Measurements from ENCODE around the gene VCAM1. TPM values are rescaled to one million over a fixed set of nuclear protein-coding genes. Genes with fewer than 3 reads are reported as not detected.
"Not testable (repeated sequence)": the region's sequence is repeated elsewhere in the genome, so short reads cannot be mapped to it uniquely, and the experiment has no call there.

Gene VCAM1
- polyA plus RNA-seq, 1 donor from 2014 or later: not detected

DNA sequence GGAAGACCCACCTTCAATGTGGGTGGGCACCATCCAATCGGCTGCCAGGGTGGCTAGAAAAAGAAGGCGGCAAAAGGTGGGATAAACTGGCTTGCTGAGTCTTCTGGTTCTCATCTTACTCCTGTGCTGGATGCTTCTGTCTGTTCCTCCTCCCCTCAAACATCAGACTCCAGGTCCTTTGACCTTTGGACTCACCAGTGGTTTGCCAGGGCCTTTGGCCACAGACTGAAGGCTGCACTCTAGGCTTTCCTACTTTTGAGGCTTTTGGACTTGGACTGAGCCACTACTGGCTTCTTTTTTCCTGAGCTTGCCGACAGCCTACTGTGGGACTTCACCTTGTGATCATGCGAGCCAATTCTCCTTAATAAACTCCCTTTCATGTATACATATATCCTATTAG, 55.9 kb downstream of the VCAM1 start:
- H3K4me1 Mint-ChIP-seq: peaks cover 0 to 3% (median 1%) of the 10 kb centered on the region in 3 donors
- H3K4me3 Mint-ChIP-seq: no peak overlapping the region
- H3K9me3 Mint-ChIP-seq: peaks cover 0 to 6% (median 1%) of the 10 kb centered on the region in 3 donors
- no peaks in the 10 kb centered on the region for H3K36me3 Mint-ChIP-seq
- no peak overlapping the region for H3K27ac Mint-ChIP-seq
- peaks cover 2% of the 10 kb centered on the region for H3K27me3 Mint-ChIP-seq

DNA sequence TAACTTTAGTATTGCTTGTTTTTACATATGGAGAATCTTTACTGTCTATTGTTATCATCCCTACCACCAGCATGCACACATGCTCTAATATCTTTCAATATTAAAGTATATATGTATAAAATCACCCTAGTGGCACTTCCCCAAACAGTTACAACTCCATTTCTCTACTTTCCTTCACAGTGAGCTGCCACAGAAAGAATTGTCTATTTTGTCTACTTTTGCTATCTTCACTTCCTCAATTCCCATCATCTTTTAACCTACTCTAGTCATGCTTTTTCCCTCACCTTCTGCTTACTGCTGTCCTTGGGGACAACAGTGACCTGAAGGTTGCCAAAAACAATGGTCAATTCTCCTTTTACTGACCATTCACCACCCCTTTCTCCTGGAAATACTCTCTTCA, 59.2 kb downstream of the VCAM1 start:
- H3K36me3 Mint-ChIP-seq: no peaks in the 10 kb centered on the region
- peaks cover 4 to 14% (median 12%) of the 10 kb centered on the region in 3 donors for H3K9me3 Mint-ChIP-seq
- H3K27ac Mint-ChIP-seq: no peak overlapping the region
- no peak overlapping the region for H3K4me3 Mint-ChIP-seq
- H3K27me3 Mint-ChIP-seq: peaks cover 2% of the 10 kb centered on the region
- H3K4me1 Mint-ChIP-seq: peaks cover 0 to 3% (median 0%) of the 10 kb centered on the region in 3 donors

DNA sequence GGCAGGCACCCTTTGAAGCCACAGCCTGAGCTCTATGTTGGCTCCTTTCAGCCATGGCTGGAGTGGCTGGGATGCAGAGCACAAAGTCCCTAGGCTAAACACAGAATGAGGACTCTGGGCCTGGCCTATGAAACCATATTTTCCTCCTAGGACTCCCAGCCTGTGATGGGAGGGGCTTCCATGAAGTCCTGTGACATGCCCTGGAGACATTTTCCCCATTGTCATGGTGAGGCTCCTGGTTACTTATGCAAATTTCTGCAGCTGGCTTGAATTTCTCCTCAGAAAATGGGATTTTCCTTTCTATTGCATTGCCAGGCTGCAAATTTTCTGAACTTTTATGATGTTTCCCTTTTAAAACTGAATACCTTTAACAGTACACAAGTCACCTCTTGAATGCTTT, 61.3 kb downstream of the VCAM1 start:
- peaks cover 2% of the 10 kb centered on the region for H3K27me3 Mint-ChIP-seq
- no peak overlapping the region for H3K27ac Mint-ChIP-seq
- H3K9me3 Mint-ChIP-seq: peaks cover 4 to 14% (median 12%) of the 10 kb centered on the region in 3 donors
- H3K36me3 Mint-ChIP-seq: no peaks in the 10 kb centered on the region
- H3K4me1 Mint-ChIP-seq: peaks cover 0 to 7% (median 0%) of the 10 kb centered on the region in 3 donors
- H3K4me3 Mint-ChIP-seq: no peak overlapping the region

DNA sequence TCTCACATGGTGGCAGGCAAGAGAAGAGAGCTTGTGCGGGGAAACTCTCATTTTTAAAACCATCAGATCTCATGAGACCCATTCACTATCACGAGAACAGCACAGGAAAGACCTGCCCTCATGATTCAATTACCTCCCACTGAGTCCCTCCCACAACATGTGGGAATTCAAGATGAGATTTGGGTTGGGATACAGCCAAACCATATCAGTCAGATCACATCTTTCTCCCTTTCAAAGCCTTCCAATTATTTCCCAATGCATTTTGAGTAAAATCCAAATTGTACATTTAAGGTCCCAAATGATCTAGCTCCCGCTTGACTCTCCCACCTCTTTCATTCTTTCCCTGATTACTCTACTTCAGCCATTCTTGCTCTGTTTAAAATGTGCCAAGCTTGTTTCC, 62.2 kb downstream of the VCAM1 start:
- H3K27ac Mint-ChIP-seq, H3K4me1 Mint-ChIP-seq, H3K27me3 Mint-ChIP-seq, H3K36me3 Mint-ChIP-seq, H3K4me3 Mint-ChIP-seq: not testable (repeated sequence)
- peaks cover 4 to 14% (median 12%) of the 10 kb centered on the region in 3 donors for H3K9me3 Mint-ChIP-seq

DNA sequence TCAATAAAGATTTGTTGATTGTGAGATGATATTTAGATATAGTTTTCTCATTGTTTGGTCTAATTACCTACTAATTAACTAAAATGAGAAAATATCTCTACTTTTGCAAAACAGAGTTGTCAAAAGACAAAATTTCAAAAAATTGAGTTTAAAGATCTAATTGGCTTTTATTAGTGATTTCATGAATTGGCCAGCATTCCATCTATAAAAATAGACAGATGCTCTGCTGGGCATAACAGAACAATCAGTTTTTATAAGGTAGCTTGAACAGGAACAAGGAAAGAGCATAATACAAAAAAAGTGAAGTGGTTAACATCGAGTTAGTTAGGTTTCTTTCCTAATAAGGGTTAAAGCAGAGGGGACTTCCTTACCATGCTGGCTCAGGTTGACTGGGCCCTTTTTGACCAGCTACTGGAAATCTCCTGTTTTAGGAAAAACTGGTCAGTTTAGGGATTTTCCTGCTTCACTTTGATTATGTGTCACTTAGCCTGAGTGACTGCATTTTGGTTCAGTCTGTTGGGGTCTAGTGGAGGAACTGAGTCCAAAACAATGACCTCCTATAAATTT, 63.0 kb downstream of the VCAM1 start:
- Mint-ChIP-seq H3K9me3 (peaks cover 4 to 14% (median 12%) of the 10 kb centered on the region in 3 donors), H3K27ac (no peak overlapping the region), H3K4me1 (peaks cover 0 to 7% (median 0%) of the 10 kb centered on the region in 3 donors), H3K4me3 (no peak overlapping the region), H3K27me3 (peaks cover 2% of the 10 kb centered on the region), H3K36me3 (no peaks in the 10 kb centered on the region)

DNA sequence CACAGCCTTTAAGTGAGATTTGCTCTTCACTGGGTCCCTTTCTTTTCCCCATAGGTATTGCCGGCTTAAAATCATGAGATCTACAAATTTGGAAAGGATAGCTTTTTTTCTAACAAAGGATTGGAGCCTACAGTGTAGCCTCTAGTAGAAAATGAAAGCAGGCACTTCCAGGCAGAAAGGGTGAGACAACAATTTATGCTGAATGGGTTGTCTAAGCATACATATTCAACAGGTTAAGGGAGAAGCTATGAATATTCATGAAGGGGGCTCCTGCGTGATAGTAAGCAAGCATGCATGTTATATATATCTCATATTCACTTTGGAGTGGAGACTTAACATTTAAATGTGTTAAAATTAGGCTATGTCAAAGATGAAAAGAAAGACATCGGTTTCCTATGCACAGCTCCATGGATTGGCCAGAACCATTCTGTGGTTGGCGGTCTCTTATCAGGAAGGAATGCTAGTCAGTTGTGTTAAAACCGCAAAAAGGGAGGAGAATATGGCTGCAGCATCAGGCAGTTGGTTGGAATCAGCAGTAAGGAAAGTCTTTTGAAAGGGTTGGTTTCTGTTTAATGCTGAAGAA, 66.0 kb downstream of the VCAM1 start:
- H3K9me3 Mint-ChIP-seq: peaks cover 3 to 14% (median 6%) of the 10 kb centered on the region in 3 donors
- peaks cover 7% of the 10 kb centered on the region for H3K27me3 Mint-ChIP-seq
- no peak overlapping the region for H3K27ac Mint-ChIP-seq
- no peaks in the 10 kb centered on the region for H3K36me3 Mint-ChIP-seq
- H3K4me1 Mint-ChIP-seq: peaks cover 0 to 4% (median 0%) of the 10 kb centered on the region in 3 donors
- no peak overlapping the region for H3K4me3 Mint-ChIP-seq

DNA sequence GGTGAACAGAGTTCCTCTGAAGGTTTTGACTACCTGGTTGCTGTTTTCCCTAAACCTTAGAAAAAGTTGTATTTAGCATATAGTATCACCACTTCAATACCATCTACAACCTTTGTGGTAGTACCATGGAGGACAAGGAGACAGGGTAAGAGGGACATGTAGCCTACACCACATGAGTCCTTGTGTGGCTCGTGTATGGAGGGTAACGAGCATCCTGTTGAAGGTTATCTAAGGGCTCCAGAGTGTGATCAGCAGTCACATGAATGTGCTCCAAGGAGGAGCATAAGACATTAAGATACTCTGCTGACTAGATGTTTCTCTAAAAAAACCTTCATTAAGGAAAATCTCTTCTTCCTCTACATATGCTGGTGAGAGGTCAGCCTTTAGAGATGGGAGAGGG, 67.3 kb downstream of the VCAM1 start:
- H3K4me3 Mint-ChIP-seq: no peak overlapping the region
- no peak overlapping the region for H3K27ac Mint-ChIP-seq
- H3K27me3 Mint-ChIP-seq: peaks cover 10% of the 10 kb centered on the region
- H3K9me3 Mint-ChIP-seq: peaks cover 3 to 6% (median 3%) of the 10 kb centered on the region in 3 donors
- H3K36me3 Mint-ChIP-seq: no peaks in the 10 kb centered on the region
- peaks cover 0 to 4% (median 0%) of the 10 kb centered on the region in 3 donors for H3K4me1 Mint-ChIP-seq

Other genes with a start within 250 kb of the VCAM1 start
- gene GPR88, start 181.6 kb upstream of the VCAM1 start, polyA plus RNA-seq: not detected
- gene EXTL2, start 175.1 kb downstream of the VCAM1 start, polyA plus RNA-seq: 2.6 TPM
- gene SLC30A7, start 176.3 kb downstream of the VCAM1 start, polyA plus RNA-seq: 8.3 TPM